Hepatocyte (in vitro differentiated cells): ENCODE measurements around the gene NR2F6.

ENCODE experiments used
- EZH2 ChIP-seq: fragments of 200-600 bp; sonication (generic); IDR thresholded peaks from 2 replicates; pipeline ENCODE4 v1.6.1; 2016; ENCODE audit warnings: antibody characterized with exemption, mild to moderate bottlenecking, borderline replicate concordance
- EZH2phosphoT487 ChIP-seq: fragments of 200-600 bp; sonication (generic); IDR thresholded peaks from one replicate; pipeline ENCODE4 v1.6.1; 2018; ENCODE audit warnings: antibody characterized with exemption, mild to moderate bottlenecking, low read depth, moderate library complexity; ENCODE audit not compliant: unreplicated experiment, severe bottlenecking
- TF ChIP-seq, protein P1 (sequence below): fragments of 200-600 bp; sonication (generic); IDR thresholded peaks from 2 replicates; pipeline ENCODE4 v1.5.1; 2016; ENCODE audit warnings: antibody characterized with exemption, mild to moderate bottlenecking; ENCODE audit not compliant: poor library complexity

DNA sequence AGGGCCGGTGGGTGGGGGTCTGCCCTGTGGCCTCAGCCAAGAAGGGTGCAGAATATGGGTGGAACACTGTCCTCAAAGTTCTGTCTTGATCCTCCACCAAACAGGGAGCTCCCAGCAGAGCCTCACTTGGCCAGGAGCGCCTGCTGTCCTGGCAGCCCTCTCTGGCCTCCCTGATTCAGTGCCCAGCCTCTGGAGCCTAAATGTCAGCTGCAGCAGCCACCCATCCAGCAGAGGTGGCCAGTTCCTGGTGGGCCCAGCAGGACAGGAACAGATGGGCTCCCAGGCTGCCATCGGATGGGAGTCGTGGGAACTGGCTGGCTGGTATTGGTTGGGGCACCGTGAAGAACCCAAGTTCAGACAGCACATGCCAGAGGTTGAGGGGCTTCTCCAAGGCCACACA lies 32.4 kb downstream of the NR2F6 start:
- TF ChIP-seq, protein P1, sequence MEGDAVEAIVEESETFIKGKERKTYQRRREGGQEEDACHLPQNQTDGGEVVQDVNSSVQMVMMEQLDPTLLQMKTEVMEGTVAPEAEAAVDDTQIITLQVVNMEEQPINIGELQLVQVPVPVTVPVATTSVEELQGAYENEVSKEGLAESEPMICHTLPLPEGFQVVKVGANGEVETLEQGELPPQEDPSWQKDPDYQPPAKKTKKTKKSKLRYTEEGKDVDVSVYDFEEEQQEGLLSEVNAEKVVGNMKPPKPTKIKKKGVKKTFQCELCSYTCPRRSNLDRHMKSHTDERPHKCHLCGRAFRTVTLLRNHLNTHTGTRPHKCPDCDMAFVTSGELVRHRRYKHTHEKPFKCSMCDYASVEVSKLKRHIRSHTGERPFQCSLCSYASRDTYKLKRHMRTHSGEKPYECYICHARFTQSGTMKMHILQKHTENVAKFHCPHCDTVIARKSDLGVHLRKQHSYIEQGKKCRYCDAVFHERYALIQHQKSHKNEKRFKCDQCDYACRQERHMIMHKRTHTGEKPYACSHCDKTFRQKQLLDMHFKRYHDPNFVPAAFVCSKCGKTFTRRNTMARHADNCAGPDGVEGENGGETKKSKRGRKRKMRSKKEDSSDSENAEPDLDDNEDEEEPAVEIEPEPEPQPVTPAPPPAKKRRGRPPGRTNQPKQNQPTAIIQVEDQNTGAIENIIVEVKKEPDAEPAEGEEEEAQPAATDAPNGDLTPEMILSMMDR, result no peak
- TF ChIP-seq EZH2phosphoT487 (no peak), EZH2 (no peak)
